Epithelial cell of prostate (primary cell): ENCODE data around the gene RPS2.

Experiments
- DNase-seq: peaks from one replicate; pipeline ENCODE4 v3.0.0-alpha.2; 2011; ENCODE audit warnings: low read depth, low spot score
- H3K27ac ChIP-seq: fragments of 450-650 bp; 2 replicates; pipeline ENCODE4 v1.5.1; 2017; ENCODE audit warnings: mild to moderate bottlenecking

The RPS2 gene

GRCh38 chr16:1982991-1983543 is 18.4 kb upstream of the RPS2 start:
- no peak for DNase-seq
- peak overlapping the region; percentile 31 for H3K27ac ChIP-seq

- no peak overlapping the region for H3K27ac ChIP-seq
- DNase-seq = no peak
These were observed 17.4 kb upstream of the RPS2 start for GRCh38 chr16:1982013-1982433.

- no peak within 1 kb of the TSS for H3K27ac ChIP-seq
These were observed 16.8 kb upstream of the RPS2 start, which contains the start of gene NOXO1 for GRCh38 chr16:1981398-1981836. TSS of gene NOXO1 (minus strand) at chr16:1981469. CDS start at chr16:1981179, 290 bp downstream.

GRCh38 chr16:1980770-1981087 is 16.1 kb upstream of the RPS2 start:
- no peak overlapping the region for H3K27ac ChIP-seq
- no peak for DNase-seq

More at GRCh38 chr16:1981398-1981836, 16.8 kb upstream of the RPS2 start, which contains the start of gene NOXO1:
- DNase-seq = no peak

DNA sequence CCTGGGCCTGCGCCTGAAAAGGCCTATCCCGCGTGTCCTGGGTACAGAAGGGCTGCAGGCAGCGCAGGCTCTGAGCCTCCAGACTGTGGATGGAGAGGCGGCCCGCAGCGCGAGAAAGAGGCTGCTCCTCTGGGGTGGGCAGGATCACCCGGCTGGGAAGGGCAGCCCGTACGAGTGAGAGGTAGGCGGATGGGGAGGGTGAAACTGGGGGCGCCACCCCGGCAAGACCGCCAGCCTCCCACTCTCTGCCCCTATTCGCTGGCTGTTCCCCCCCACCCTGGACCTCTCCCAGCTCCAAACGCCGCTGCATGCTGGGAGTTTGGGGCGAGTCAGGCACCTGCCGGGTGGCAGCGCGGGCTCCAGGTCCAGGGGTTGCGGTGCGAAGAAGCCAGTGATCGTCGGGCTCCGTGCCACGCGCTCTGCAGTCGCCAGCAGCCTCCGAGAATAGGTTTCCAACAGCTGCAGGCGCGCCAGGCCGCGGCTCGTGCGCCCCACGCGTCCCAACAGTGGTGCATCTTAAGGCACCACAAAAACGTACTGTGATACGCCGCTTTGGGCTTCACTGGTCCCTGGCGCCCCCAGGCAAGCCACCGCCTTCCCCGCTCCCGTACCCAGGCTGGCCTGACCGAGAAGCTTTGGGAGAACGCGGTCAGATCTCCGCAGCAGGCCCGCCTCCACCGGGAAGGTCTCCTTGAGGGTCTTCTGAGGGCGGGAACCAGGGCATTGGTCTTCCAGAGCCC is 15.6 kb upstream of the RPS2 start:
- peak overlapping the region; percentile 53 for H3K27ac ChIP-seq
- DNase-seq = no peak

DNA sequence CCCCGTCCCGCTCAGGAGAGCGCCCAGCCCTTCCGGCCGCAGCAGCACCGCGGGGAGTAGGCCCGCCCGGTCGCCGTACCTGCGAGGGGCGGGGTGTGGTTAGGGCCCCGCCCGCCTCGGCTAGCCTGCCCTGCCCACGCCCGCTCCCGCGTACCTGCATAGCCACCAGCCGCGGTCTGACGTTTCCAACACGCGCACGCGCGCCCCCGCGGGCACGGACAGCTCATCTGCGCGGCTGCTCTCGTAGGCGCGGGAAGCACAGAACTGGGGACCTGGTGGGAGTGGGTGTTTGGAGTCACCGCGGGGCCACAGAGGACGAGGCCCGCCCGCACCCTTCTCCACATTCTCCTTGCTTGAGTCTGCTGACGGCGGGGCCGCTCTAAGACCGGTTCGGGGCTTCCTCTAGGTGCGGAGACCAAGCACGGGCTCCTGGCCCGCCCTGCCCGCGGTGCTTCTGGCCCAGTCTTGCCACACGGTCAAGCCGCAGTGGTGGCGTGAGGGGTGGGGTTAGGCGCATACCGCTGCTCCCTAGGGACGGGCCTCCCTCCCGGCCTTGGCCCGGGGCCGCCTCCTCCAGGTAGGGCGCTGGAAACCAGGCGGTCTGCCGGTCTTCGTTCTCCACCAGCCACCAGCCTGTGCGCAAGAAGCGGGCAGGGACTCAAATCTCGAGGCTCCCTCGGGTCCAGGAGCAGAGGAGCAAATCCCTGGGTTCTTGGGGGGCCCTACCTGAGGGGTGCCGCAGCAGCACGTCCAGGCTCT is 14.8 kb upstream of the RPS2 start:
- peak overlapping the region; percentile 53 for H3K27ac ChIP-seq
- DNase-seq = peak; percentile 18

GRCh38 chr16:1978476-1979120 is 14.0 kb upstream of the RPS2 start:
- DNase-seq = no peak
- peak overlapping the region; percentile 53 for H3K27ac ChIP-seq

- no peak overlapping the region for H3K27ac ChIP-seq
These were observed 13.2 kb upstream of the RPS2 start for GRCh38 chr16:1977875-1978268.

DNA sequence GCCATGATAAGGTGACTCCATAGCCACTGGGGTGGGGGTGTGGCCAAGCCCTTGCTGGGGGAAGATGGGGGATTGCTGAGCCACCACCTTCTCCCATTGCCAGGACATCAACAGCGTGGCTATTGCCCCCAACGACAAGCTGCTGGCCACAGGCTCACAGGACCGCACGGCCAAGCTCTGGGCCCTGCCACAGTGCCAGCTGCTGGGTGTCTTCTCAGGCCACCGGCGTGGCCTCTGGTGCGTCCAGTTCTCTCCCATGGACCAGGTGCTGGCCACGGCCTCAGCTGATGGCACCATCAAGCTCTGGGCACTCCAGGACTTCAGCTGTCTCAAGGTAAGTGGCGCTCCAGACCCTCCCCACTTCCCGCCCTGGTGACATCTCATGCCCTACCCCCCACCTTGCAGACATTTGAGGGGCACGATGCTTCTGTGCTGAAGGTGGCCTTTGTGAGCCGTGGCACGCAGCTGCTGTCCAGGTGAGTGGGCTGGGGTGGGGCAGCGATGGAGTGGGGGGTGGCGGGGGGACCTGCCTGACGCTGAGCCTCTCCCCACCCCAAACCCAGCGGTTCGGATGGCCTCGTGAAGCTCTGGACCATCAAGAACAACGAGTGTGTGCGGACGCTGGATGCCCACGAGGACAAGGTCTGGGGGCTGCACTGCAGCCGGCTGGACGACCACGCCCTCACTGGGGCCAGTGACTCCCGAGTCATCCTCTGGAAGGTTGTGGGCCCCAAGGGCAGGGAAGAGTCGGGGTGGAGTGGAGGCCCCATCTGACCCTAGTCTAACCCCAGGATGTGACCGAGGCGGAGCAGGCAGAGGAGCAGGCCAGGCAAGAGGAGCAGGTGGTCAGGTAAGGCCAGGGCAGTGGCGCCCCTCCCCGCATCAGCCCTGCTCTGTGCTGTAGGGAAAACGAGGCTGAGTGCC is 12.6 kb upstream of the RPS2 start:
- DNase-seq = no peak

More at GRCh38 chr16:1977875-1978268, 13.2 kb upstream of the RPS2 start:
- DNase-seq = no peak

GRCh38 chr16:1976216-1976520 is 11.5 kb upstream of the RPS2 start:
- DNase-seq = no peak
- H3K27ac ChIP-seq = no peak overlapping the region

More for the DNA sequence above, 12.6 kb upstream of the RPS2 start:
- no peak overlapping the region for H3K27ac ChIP-seq

DNA sequence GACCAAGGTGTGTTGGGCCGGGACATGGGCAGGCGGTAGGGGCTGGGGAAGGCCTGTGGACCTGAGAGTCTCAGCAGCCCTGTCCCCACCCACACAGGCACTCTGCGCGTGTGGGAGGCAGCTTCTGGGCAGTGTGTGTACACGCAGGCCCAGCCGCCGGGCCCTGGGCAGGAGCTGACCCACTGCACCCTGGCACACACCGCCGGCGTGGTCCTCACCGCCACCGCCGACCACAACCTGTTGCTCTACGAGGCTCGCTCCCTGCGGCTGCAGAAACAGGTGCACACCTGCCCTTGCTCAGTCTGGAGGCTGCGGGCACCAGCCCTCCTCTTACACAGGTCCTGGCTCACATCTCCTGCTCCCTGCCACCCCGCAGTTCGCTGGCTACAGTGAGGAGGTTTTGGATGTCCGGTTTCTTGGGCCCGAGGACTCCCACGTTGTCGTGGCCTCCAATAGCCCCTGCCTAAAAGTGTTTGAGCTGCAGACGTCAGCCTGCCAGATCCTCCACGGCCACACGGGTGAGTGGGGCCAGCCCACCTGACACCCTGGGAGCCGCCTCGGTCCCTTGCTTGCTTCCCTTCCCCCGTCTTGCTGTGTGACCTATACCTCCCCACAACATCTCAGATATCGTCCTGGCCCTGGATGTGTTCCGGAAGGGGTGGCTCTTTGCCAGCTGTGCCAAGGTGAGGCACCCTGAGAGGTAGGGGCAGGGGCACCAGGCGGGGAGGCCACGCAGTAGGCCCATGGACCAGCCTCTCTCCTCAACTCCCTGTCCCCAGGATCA is 11.0 kb upstream of the RPS2 start:
- no peak overlapping the region for H3K27ac ChIP-seq
- DNase-seq = no peak

DNA sequence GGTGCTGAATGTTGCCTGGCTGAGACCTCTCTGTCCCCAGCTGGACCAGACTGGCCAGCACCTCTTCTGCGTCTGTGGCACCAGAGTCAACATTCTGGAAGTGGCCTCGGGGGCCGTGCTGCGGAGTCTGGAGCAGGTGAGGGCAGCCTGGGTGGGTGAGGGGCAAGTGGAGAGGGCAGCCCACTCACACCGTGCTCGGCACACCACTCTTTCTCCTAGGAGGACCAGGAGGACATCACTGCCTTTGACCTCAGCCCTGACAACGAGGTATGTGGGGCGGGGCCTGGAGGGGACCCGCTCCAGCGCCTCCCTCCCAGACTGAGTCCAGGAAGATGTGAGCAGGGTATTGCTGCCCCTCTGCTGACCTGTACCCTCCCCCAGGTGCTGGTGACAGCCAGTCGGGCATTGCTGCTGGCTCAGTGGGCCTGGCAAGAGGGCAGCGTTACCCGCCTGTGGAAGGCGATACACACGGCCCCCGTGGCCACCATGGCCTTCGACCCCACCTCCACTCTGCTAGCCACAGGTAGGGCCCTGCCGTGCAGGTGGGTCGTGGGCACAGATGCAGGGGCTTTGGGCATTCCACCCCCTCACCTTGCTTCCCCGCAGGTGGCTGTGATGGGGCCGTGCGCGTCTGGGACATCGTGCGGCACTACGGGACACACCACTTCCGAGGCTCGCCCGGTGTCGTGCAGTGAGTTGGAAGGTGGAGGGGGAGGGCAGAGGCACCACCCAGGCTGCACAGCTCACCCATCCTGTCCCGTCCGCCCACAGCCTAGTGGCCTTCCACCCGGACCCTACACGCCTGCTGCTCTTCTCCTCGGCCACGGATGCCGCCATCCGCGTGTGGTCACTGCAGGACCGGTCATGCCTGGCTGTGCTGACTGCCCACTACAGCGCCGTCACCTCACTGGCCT is 9.8 kb upstream of the RPS2 start:
- DNase-seq = no peak
- no peak overlapping the region for H3K27ac ChIP-seq

DNA sequence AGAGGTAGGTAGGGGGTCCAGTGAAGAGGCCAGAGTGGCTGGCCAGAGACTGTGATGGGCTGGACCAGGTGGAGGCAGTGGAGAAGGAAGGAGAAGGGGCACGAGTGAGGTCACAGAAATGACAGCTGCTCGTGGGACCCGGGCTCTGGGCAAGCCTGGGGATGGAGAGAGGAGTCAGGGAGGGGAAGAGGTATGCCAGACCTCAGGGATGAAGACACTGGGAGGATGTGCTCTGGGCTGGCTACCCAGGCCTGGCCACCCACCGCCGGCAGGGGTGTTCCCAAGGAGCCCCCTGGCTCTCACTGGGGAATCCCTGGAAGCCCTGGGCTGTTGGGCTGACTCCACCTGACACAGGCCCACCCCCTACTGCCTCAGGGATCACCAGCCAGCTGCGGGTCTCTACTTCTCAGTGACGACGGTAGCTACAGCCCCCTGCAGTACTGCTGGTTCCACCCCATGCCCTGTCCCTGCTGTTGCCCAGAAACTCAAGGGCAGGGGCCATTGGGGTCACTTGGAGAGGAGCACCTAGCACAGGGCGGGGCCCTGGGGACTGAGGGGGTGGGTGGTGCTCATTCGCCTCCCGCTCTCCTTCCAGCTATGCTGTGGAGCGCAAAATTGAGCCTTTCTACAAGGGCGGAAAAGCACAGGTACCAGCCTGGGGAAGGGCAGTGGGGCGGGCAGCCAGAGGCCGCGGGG is 9.0 kb upstream of the RPS2 start:
- no peak for DNase-seq
- H3K27ac ChIP-seq = no peak overlapping the region

DNA sequence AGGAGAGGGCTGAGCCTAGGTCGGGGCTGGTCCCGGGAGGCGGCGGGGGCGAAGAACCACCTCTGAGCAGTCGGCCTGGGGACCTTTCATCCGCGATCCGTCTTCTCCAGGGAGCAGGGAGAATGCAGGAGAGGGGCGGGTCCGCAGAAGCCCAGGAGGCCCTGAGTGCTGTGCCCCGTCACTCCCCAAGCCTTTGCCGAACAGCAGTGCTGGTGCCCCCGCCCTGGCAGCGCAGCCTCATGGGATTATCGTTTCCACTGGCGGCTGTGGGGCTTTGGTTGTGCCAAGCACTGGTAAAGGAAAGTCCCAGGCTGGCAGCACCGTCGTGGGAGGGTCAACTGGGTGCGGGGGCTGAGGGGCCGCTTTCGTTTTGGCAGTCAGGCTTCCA is 7.9 kb upstream of the RPS2 start:
- no peak for DNase-seq
- H3K27ac ChIP-seq = peak overlapping the region; percentile 90

DNA sequence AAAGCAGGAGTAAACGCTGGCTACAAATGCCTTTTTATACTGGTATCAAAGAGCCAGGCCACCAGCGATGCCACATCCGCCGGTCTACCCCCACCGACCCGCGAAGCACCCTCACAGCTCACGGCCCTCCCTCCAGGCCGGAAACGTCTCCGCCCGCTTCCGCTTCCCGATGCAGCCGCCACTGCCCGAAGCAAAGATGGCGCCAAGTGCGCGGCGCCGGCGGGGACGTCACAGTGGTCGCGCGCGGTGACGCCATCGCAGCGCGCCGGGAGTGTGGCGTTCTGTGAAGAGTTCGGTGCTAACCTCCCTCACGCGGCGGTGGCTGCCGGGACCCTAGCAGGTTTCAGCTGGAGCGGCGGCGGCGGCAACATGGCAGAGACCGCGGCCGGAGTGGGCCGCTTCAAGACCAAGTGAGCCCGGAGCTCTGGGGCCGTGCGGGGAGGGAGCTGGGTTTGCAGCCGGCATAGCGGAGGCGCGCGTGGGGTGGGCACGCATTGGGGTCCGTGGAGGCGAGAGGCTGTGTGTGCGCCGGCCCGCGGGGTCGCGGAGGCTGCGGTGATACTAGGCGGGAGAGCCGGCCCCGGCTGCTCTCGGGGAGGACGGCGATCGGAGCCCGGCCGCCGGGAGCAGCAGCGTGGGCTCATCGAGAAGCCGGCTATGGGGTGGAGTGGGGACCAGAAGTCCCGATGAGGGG is 7.3 kb upstream of the RPS2 start, which contains the start of gene TBL3:
TBL3 (plus strand) TSS at position 258 of the 694 bp plus-strand sequence; CDS start at position 370, 112 bp downstream.
- H3K27ac ChIP-seq = peak within 1 kb of the TSS; percentile 90
- DNase-seq = peak; percentile 52

DNA sequence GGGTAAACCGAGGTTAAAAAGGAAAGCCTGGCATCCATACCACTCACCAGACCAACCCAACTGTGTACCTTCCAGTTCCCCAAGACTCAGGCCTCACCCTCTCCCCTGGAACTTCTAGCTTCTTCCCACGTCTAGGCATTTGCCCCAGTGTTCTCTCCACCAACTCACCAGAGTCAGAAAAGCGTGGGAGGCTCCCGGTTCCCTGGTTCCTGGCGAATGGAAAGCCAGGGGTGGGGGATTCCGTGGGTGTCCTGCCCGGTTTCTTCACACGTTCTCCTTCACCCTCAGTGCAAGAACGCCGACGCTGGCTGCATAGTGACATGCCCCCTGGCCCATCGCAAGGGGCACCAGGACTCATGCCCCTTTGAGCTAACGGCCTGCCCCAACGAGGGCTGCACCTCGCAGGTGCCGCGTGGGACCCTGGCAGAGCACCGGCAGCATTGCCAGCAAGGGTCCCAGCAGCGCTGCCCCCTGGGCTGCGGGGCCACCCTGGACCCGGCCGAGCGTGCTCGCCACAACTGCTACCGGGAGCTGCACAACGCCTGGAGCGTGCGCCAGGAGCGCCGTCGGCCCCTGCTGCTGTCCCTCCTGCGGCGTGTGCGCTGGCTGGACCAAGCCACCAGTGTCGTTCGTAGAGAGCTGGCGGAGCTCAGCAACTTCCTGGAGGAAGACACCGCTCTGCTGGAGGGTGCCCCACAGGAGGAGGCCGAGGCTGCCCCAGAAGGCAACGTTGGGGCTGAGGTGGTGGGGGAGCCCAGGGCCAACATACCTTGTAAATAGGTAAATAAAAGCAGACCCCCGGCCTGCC is 3.7 kb upstream of the RPS2 start:
- DNase-seq = no peak
- H3K27ac ChIP-seq = no peak overlapping the region
